ENCODE measurements around the gene FBXO42. TPM values are rescaled to one million over a fixed set of nuclear protein-coding genes. Genes with fewer than 3 reads are reported as not detected.

The FBXO42 gene
- total and polyA plus RNA-seq, 2 of the 4 experiments (the other 2 are of a cell fraction), result 12.0 to 18.8 TPM

DNA sequence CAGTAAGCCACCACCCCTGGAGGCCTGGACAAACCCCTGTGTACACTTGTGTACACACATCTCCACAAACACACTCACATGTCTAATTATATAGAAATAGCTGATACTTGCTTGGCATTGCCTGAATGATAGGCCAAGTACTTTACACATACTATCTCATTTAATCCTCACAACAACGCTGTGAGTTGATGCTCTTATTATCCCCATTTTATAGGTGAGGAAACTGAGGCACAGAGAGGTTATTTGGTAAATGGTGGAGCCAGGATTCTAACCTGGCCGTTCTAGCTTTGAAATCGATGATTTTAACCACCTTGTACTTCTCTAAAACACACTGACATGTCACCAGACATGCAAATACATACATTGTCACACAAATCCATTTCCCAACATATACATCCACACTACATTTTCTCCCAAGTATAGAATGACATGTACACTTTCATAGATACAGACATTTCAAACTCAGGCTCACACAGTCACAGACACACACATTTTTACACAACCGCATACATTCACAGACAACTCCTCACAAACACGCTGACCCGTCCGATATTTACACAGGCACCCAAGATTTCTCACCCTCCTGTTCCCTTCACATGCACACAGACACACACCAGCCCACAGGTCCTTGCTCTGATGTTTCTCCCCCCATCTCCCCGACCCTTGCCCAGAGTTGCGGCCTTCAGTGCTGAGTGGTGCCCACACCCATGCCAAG is 143.0 kb downstream of the FBXO42 start (continued):
- TF ChIP-seq BHLHE40 (IDR thresholded peaks at IDR 0.05; ENCODE audit: low read depth, low read length), result no peak
- TF ChIP-seq, protein P1, sequence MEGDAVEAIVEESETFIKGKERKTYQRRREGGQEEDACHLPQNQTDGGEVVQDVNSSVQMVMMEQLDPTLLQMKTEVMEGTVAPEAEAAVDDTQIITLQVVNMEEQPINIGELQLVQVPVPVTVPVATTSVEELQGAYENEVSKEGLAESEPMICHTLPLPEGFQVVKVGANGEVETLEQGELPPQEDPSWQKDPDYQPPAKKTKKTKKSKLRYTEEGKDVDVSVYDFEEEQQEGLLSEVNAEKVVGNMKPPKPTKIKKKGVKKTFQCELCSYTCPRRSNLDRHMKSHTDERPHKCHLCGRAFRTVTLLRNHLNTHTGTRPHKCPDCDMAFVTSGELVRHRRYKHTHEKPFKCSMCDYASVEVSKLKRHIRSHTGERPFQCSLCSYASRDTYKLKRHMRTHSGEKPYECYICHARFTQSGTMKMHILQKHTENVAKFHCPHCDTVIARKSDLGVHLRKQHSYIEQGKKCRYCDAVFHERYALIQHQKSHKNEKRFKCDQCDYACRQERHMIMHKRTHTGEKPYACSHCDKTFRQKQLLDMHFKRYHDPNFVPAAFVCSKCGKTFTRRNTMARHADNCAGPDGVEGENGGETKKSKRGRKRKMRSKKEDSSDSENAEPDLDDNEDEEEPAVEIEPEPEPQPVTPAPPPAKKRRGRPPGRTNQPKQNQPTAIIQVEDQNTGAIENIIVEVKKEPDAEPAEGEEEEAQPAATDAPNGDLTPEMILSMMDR (conservative IDR thresholded peaks at IDR 0.05; ENCODE audit: low read depth, low read length), result no peak

Data from IMR-90 (cell line).